GM10266 (cell line): Measurements from ENCODE around the gene CDADC1.

ENCODE experiments used
- DNase-seq: peaks from one replicate; pipeline ENCODE4 v3.0.0; 2012; ENCODE audit errors: extremely low spot score
- TF ChIP-seq, protein P1 (sequence below): IDR thresholded peaks from 2 replicates; pipeline ENCODE4 v1.5.1; 2012; ENCODE audit warnings: mild to moderate bottlenecking, low read depth; ENCODE audit not compliant: control insufficient read depth, insufficient read depth; ENCODE audit errors: missing control alignments

CDADC1 gene

GRCh38 chr13:49304763-49305700 lies 57.3 kb downstream of the CDADC1 start:
- TF ChIP-seq, protein P1, sequence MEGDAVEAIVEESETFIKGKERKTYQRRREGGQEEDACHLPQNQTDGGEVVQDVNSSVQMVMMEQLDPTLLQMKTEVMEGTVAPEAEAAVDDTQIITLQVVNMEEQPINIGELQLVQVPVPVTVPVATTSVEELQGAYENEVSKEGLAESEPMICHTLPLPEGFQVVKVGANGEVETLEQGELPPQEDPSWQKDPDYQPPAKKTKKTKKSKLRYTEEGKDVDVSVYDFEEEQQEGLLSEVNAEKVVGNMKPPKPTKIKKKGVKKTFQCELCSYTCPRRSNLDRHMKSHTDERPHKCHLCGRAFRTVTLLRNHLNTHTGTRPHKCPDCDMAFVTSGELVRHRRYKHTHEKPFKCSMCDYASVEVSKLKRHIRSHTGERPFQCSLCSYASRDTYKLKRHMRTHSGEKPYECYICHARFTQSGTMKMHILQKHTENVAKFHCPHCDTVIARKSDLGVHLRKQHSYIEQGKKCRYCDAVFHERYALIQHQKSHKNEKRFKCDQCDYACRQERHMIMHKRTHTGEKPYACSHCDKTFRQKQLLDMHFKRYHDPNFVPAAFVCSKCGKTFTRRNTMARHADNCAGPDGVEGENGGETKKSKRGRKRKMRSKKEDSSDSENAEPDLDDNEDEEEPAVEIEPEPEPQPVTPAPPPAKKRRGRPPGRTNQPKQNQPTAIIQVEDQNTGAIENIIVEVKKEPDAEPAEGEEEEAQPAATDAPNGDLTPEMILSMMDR, result no peak
- no peak for DNase-seq

DNA sequence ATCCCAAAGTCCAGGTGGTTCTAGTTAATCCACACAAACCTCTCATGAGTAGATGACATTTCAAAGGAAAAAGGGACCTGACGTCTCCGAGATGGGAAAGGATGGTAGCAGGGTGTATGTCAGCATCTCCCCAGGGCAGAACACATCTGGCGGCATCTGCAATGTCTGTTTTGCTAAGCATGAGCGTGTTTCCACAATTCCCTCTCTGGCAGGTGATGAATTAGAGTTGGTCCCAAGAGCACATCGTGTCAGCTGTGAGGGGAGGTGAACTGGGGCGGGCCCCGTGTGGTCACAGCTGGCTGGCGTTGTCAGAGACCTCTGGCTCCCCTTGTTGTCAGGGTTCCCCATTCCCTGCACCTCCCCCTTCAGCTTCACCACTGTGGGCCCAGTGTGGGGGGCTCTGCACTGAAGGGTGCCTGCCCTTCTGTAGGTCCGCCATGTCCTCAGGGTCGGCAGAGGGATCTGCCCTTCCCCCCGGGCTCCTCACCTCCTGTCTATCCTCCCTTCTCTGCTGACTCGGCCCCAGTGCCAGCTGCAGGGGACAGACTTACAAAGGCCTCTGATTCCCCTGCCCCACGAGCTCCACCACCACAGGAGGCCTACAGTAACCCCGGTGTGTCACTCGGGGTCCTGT lies 58.2 kb downstream of the CDADC1 start:
- TF ChIP-seq, protein P1, result no peak
- DNase-seq, result no peak

GRCh38 chr13:49307365-49307764 lies 59.6 kb downstream of the CDADC1 start:
- TF ChIP-seq, protein P1, result no peak
- DNase-seq, result no peak

DNA sequence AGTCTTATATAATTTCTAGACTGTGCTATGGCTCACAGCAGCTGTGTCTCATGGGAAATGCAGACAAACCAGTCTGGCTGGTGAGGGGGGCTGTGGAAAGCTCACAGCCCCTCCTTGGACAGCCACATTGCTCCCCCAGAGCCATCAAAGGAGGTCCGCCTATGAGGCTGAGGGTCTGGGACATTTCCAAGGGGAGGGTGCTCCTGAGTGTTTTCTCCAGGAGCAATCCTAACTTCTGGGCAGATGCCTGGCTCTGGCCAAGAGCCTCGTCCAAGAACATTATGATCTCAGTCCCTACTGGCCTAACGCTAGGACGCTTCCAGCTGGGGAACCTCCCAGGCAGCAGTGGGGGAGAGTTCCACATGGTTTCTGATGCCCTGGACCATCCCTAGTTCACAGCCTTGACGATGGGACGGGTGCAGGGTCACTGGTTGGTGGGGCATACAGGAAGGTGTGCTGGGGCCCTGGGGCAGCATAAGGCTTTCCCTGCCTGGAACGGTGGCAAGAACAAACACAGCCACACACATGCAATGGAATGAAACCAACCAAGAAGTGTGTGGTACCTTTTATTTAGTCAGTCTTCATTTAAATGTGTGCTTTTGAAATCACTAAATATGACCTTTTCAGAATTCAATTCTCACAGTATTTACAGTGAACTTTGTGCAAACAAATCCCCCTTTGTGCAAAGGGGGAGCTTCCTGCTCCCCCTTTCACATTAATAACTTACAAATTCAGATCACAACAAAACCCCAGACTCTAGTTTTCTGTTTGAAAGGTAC lies 60.6 kb downstream of the CDADC1 start:
- no peak for DNase-seq
- TF ChIP-seq, protein P1, result no peak

DNA sequence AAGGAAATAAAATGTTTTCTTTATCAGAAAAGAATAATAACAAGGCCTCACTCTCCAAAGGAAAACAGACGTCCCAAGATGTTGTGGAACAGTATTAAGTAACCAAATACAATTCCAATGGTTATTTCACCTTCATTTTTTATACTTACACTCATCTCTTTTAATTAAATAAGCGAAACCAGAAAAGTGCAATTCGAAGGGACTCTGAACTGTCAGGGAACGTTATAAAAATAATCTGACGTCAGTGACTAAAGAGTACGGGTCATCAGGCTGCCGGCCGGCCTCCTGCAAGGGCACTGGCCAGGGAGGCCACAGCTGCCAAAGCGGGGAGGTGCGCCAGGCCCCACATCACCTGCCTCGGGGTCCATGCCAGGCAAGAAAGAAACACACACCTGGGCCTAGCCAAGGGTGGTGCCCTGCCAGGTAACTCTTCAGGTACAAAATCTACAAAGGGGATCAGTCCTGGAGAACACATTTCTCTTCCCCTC lies 61.2 kb downstream of the CDADC1 start:
- DNase-seq, result no peak
- TF ChIP-seq, protein P1, result no peak

DNA sequence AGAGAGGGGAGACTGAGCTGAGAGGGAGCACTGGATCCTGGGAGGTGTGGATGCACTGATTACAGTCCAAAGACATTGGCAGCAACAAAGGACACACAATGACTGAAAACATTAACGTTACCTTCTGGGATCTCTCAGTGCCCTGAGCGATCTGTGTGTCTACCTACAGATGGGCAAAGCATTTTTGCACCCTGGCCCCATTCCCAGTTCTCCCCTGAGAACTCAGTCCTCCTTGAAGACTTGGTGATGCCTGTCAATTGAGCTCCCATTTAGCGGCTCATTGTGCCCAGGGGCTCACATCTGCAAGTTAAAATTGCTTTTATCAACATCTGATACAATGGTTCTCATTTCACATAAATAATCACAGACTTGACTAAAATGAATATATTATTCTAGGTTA lies 62.5 kb downstream of the CDADC1 start:
- TF ChIP-seq, protein P1, result no peak
- DNase-seq, result no peak
